GM12878 (cell line): ENCODE data around the gene SSBP3. TPM values are rescaled to one million over a fixed set of nuclear protein-coding genes. Genes with fewer than 3 reads are reported as not detected.

Experiments used
- ATAC-seq: fragments of 200-7000 bp; cut with Tn5 transposase; 3 replicates; pipeline ENCODE4 v1.9.1; 2020; ENCODE audit warnings: mild to moderate bottlenecking, moderate library complexity
- BruUV-seq: library from RNA; stranded (reverse); fragments of 400-500 nt; replicated peaks from 2 replicates; lab custom pipeline; 2021; lab: Mats Ljungman, UMichigan
- CTCF ChIA-PET: fragments of 300-600 bp; sonication (Branson Sonifier 250); formaldehyde crosslinking; extraction: SDS; loops from one replicate; lab custom pipeline; 2021; ENCODE audit warnings: inconsistent platforms; lab: Yijun Ruan, JAX
- POLR2A ChIA-PET: fragments of 350-600 bp; formaldehyde crosslinking; extraction: SDS; loops from one replicate; lab custom pipeline; 2021; ENCODE audit warnings: inconsistent platforms; lab: Charles Lee
- RAD21 ChIA-PET: fragments of 300-600 bp; sonication (Branson Sonifier 250); formaldehyde crosslinking; loops from one replicate; lab custom pipeline; 2023; ENCODE audit warnings: antibody characterized with exemption; ENCODE audit not compliant: unreplicated experiment; lab: Charles Lee
- SMC1A ChIA-PET: fragments of 300-600 bp; sonication (Branson Sonifier 250); formaldehyde crosslinking; loops from one replicate; lab custom pipeline; 2023; ENCODE audit not compliant: unreplicated experiment, uncharacterized antibody; lab: Charles Lee
- DNase-seq: peaks from one replicate; pipeline ENCODE4 v3.0.0-alpha.2; 2011; ENCODE audit warnings: low read depth, low spot score
- FAIRE-seq: peaks from 3 replicates; lab custom pipeline; 2011; peaks lifted over from hg19 to GRCh38; lab: Jason Lieb, UNC
- H2AFZ ChIP-seq: 2 replicates; pipeline ENCODE4 v1.6.0; 2011; ENCODE audit warnings: low read depth, low read length, control low read depth; ENCODE audit not compliant: control insufficient read depth
- H3K27ac ChIP-seq: 2 replicates; pipeline ENCODE4 v1.5.1; 2011; ENCODE audit warnings: control low read depth; ENCODE audit not compliant: control insufficient read depth, insufficient read depth
- H3K27me3 ChIP-seq, 2 experiments: replicated peaks in 1 of 2; 2 replicates each; pipeline versions ENCODE4 v1.6.0 to v1.6.1; 2011; ENCODE audit warnings: low read length in 1 of 2; ENCODE audit not compliant: control insufficient read depth in 2 of 2, insufficient read depth in 2 of 2
- H3K36me3 ChIP-seq, 2 experiments: 2 replicates each; pipeline ENCODE4 v1.5.1; 2011; ENCODE audit warnings: low read length in 1 of 2; ENCODE audit not compliant: control insufficient read depth in 2 of 2, insufficient read depth in 2 of 2
- H3K4me1 ChIP-seq: 2 replicates; pipeline ENCODE4 v1.6.1; 2011; ENCODE audit warnings: mild to moderate bottlenecking, low read length, moderate library complexity, mixed read lengths; ENCODE audit not compliant: control insufficient read depth, insufficient read depth
- H3K4me2 ChIP-seq: 2 replicates; pipeline ENCODE4 v1.6.0; 2011; ENCODE audit warnings: control low read depth; ENCODE audit not compliant: control insufficient read depth, insufficient read depth
- H3K4me3 ChIP-seq: fragments of 200-600 bp; sonication (generic); 2 replicates; pipeline ENCODE4 v1.5.1; 2016
- H3K79me2 ChIP-seq: 2 replicates; pipeline ENCODE4 v1.6.0; 2011; ENCODE audit warnings: low read length; ENCODE audit not compliant: control insufficient read depth, insufficient read depth
- H3K9ac ChIP-seq: 2 replicates; pipeline ENCODE4 v1.8.0; 2011; ENCODE audit warnings: low read length, control low read depth, mixed read lengths; ENCODE audit not compliant: control insufficient read depth, insufficient read depth
- H3K9me3 ChIP-seq: replicated peaks from 3 replicates; pipeline ENCODE4 v1.5.1; 2011; ENCODE audit warnings: mild to moderate bottlenecking, low read length; ENCODE audit not compliant: control insufficient read depth, insufficient read depth
- H4K20me1 ChIP-seq: 2 replicates; pipeline ENCODE4 v1.6.0; 2011; ENCODE audit not compliant: control insufficient read depth, insufficient read depth
- BCL3 ChIP-seq: IDR thresholded peaks from 2 replicates; pipeline ENCODE4 v1.6.1; 2011; ENCODE audit warnings: borderline replicate concordance, low read depth, mild to moderate bottlenecking, moderate library complexity, low read length; ENCODE audit not compliant: insufficient read depth, poor library complexity, severe bottlenecking
- CEBPZ ChIP-seq: fragments of 150-350 bp; IDR thresholded peaks from 2 replicates; pipeline ENCODE4 v1.6.1; 2016; ENCODE audit warnings: low read depth, low read length
- CHD1 ChIP-seq: IDR thresholded peaks from 2 replicates; pipeline ENCODE4 v1.6.1; 2012; ENCODE audit warnings: low read depth, low read length, improper control_type of control experiment
- WGBS: methylation state at CpG from one replicate; pipeline ENCODE4 v1.1.6; 2016; ENCODE audit warnings: low lambda C conversion rate; ENCODE audit not compliant: insufficient replicate concordance, insufficient coverage; ENCODE audit errors: missing lambda C conversion rate; 5-methylcytosine and 5-hydroxymethylcytosine counted together
- in situ Hi-C: fragments of 300-500 bp; cut with MboI; formaldehyde crosslinking; loops from 9 replicates; pipeline ENCODE4 v1.14.3; 2018; ENCODE audit warnings: mixed read lengths
- intact Hi-C: fragments of 100-400 bp; cut with micrococcal nuclease; formaldehyde crosslinking; loops from one replicate; pipeline ENCODE4 v1.14.2; 2022; ENCODE audit not compliant: unreplicated experiment
- polyA plus RNA-seq, 11 experiments: library from polyadenylated mRNA; depleted of rRNA in 4 of 11; unstranded in 6 of 11; stranded (reverse) in 5 of 11; fragments of >200 nt; fragmentation: Nextera tagmentation in 4 of 11; fragmentation: Illumina TruSeq in 1 of 11; extraction: Ambion mirVana in 4 of 11; extraction: Trizol in 1 of 11; gene quantifications; 1 replicate in 1 of 11; 2 replicates in 10 of 11; pipeline versions ENCODE4 v1.2.1 to v1.2.3, GENCODE V29; 2011 to 2016; ENCODE audit warnings: inconsistent platforms in 2 of 11, missing spikeins in 2 of 11, low read depth in 1 of 11
- total RNA-seq, 4 experiments: library from RNA; depleted of rRNA in 3 of 4; stranded (reverse); fragments of >200 nt in 3 of 4; fragmentation: Illumina TruSeq in 1 of 4; extraction: Trizol in 1 of 4; gene quantifications; 2 replicates each; pipeline versions ENCODE4 v1.2.1 to v1.2.3, GENCODE V29; 2013 to 2021

The SSBP3 gene
- total and polyA plus RNA-seq, 10 of the 15 experiments (the other 5 are each of a cell fraction or from before 2014, with no cell fraction given): 4.1 to 51.7 (median 17.1) TPM

- Histone ChIP-seq H3K9me3 (no peaks in the 10 kb centered on the region), H3K36me3 (peaks cover 0 to 15% of the 10 kb centered on the region in 2 experiments; a peak in 3 of 4 replicates), H4K20me1 (no peaks in the 10 kb centered on the region), H3K4me3 (no peak overlapping the region), H3K27ac (no peak overlapping the region), H3K27me3 (no peaks in the 10 kb centered on the region), H3K9ac (no peak overlapping the region), H2AFZ (no peak overlapping the region), H3K4me2 (no peak overlapping the region), H3K79me2 (no peaks in the 10 kb centered on the region), H3K4me1 (no peaks in the 10 kb centered on the region)
- intact Hi-C loops (no loop called here), in situ Hi-C loops (no loop called here)
- ChIA-PET CTCF (no interaction called here), SMC1A (no interaction called here), RAD21 (no interaction called here), POLR2A (no interaction called here)
- TF ChIP-seq CEBPZ (no peak), BCL3 (no peak), CHD1 (no peak)
- ATAC-seq (no peak), DNase-seq (no peak), FAIRE-seq (no peak)
- no TSS peak for BruUV-seq
- WGBS: 85% methylated on average over 4 of the region's 4 CpGs
These were observed 160.7 kb downstream of the SSBP3 start for GRCh38 chr1:54245501-54245900.
